Effector memory CD4-positive, alpha-beta T cell (primary cell): Measurements from ENCODE around the gene SIKE1.
A peak's percentile ranks its signal among the peaks of the same experiment; 100 is the strongest.
"Not testable (repeated sequence)": the region's sequence is repeated elsewhere in the genome, so short reads cannot be mapped to it uniquely, and the experiment has no call there.

Source experiments
- DNase-seq, 3 donors: peaks; one replicate each; pipeline ENCODE4 v3.0.0-alpha.2; 2020
- H3K27ac ChIP-seq: 2 replicates; pipeline ENCODE4 v1.7.0; 2013; ENCODE audit warnings: mild to moderate bottlenecking, low read length, moderate library complexity; ENCODE audit not compliant: insufficient read depth, poor library complexity, severe bottlenecking
- H3K27me3 ChIP-seq: replicated peaks from 2 replicates; pipeline ENCODE4 v1.7.0; 2013; ENCODE audit warnings: mild to moderate bottlenecking, low read length; ENCODE audit not compliant: insufficient read depth, control insufficient read depth, poor library complexity, severe bottlenecking
- H3K36me3 ChIP-seq: 2 replicates; pipeline ENCODE4 v1.7.0; 2013; ENCODE audit warnings: mild to moderate bottlenecking, low read length, moderate library complexity; ENCODE audit not compliant: control insufficient read depth, insufficient read depth
- H3K4me1 ChIP-seq: 2 replicates; pipeline ENCODE4 v1.7.0; 2013; ENCODE audit warnings: low read length, mild to moderate bottlenecking; ENCODE audit not compliant: control insufficient read depth, insufficient read depth, poor library complexity, severe bottlenecking
- H3K4me3 ChIP-seq: 2 replicates; pipeline ENCODE4 v1.7.0; 2013; ENCODE audit warnings: low read length, low read depth, mild to moderate bottlenecking; ENCODE audit not compliant: insufficient read depth, poor library complexity, severe bottlenecking
- H3K9me3 ChIP-seq: 2 replicates; pipeline ENCODE4 v1.7.0; 2013; ENCODE audit warnings: mild to moderate bottlenecking, low read length, moderate library complexity; ENCODE audit not compliant: control insufficient read depth
- total RNA-seq, 3 donors: gene quantifications; one replicate each; lab custom pipeline; 2026; lab: John Stamatoyannopoulos, UW

SIKE1 gene
- 54.4 to 68.8 (median 57.8) reads per million in 3 donors for total RNA-seq

- Histone ChIP-seq H3K27ac (peak within 1 kb of the TSS; percentile 72), H3K36me3 (peaks cover 12% of the 10 kb centered on the region), H3K27me3 (no peaks in the 10 kb centered on the region)
Measured at GRCh38 chr1:114780344-114781226, at the start of gene SIKE1. Gene SIKE1 (minus strand): TSS chr1:114780685. CDS start chr1:114780607, 78 bp downstream.

GRCh38 chr1:114830075-114830474 lies 49.6 kb upstream of the SIKE1 start:
- not testable (repeated sequence) for H3K4me1 ChIP-seq, H3K27me3 ChIP-seq, H3K4me3 ChIP-seq, H3K36me3 ChIP-seq, H3K27ac ChIP-seq, DNase-seq, H3K9me3 ChIP-seq

More at GRCh38 chr1:114780344-114781226, at the start of gene SIKE1:
- peak within 1 kb of the TSS; percentile 60 for H3K4me3 ChIP-seq
- H3K4me1 ChIP-seq = no peaks in the 10 kb centered on the region
- peak; percentile 92 to 94 (median 92) for DNase-seq
- H3K9me3 ChIP-seq = no peaks in the 10 kb centered on the region

- Histone ChIP-seq H3K4me1 (no peaks in the 10 kb centered on the region), H3K36me3 (no peaks in the 10 kb centered on the region), H3K4me3 (no peak overlapping the region), H3K27me3 (no peaks in the 10 kb centered on the region), H3K27ac (no peak overlapping the region), H3K9me3 (no peaks in the 10 kb centered on the region)
- no peak for DNase-seq
Measured at GRCh38 chr1:114828251-114828650, 47.8 kb upstream of the SIKE1 start.

- H3K36me3 ChIP-seq = no peaks in the 10 kb centered on the region
- H3K9me3 ChIP-seq = no peaks in the 10 kb centered on the region
- no peak for DNase-seq
- no peaks in the 10 kb centered on the region for H3K27me3 ChIP-seq
- H3K4me3 ChIP-seq = no peak overlapping the region
- H3K27ac ChIP-seq = no peak overlapping the region
- H3K4me1 ChIP-seq = no peaks in the 10 kb centered on the region
Measured at GRCh38 chr1:114821978-114822377, 41.5 kb upstream of the SIKE1 start.

DNA sequence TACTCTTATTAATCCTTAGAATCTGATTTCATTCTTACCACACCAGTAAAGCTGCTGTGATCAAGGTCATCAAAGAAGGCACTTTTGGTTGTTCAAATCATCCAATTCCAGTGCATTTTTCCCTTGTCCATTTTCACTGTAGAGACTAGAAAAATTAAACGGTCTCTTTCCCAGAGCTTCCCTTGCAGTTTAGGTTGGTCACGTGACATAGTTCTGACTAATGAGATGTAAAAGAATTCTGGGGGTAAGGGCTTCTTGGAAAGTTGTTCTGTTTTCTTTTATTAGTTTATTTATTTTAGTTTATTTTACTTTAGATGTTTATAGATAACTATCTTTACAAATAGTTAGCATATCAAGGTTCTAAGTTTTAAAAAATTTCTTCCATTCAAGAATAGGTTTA lies 39.9 kb upstream of the SIKE1 start:
- Histone ChIP-seq H3K4me3 (no peak overlapping the region), H3K4me1 (no peaks in the 10 kb centered on the region)
- DNase-seq = no peak

GRCh38 chr1:114819869-114820268 lies 39.4 kb upstream of the SIKE1 start:
- no peaks in the 10 kb centered on the region for H3K9me3 ChIP-seq
- no peaks in the 10 kb centered on the region for H3K27me3 ChIP-seq
- no peak for DNase-seq
- H3K4me3 ChIP-seq = no peak overlapping the region
- H3K27ac ChIP-seq = no peak overlapping the region
- H3K36me3 ChIP-seq = no peaks in the 10 kb centered on the region
- no peaks in the 10 kb centered on the region for H3K4me1 ChIP-seq

More for the DNA sequence above, 39.9 kb upstream of the SIKE1 start:
- Histone ChIP-seq H3K27ac (no peak overlapping the region), H3K27me3 (no peaks in the 10 kb centered on the region), H3K36me3 (no peaks in the 10 kb centered on the region), H3K9me3 (no peaks in the 10 kb centered on the region)

DNA sequence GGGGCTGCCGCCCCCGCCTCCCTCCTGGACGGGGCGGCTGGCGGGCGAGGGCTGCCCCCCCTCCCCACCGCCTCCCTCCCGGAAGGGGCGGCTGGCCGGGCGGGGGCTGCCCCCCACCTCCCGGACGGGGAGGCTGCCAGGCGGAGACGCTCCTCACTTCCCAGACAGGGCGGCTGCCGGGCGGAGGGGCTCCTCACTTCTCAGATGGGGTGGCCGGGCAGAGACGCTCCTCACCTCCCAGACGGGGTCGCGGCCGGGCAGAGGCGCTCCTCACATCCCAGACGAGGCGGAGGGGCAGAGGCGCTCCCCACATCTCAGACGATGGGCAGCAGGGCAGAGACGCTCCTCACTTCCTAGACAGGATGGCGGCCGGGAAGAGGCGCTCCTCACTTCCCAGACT lies 24.0 kb upstream of the SIKE1 start:
- H3K9me3 ChIP-seq, H3K27me3 ChIP-seq, DNase-seq, H3K27ac ChIP-seq, H3K4me1 ChIP-seq, H3K4me3 ChIP-seq, H3K36me3 ChIP-seq: not testable (repeated sequence)

DNA sequence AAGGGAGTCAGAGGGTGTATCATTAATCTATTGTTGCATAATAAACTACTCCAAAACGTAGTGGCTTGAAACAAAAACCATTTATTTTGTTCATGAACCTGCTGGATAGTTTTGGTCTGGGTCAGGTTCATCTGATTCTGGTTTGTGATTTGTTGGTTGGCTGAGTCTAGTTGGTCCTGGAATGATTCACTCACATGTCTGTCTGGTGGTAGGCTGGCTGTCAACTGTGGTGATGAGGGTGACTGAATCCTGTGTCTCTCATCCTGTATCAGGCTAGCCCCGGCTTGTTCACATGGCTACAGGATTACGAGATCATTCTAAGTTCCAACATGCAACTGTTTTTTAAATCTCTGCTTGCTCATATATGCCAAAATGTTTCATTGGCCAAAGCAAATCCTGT lies 22.5 kb upstream of the SIKE1 start:
- no peaks in the 10 kb centered on the region for H3K4me1 ChIP-seq
- no peaks in the 10 kb centered on the region for H3K27me3 ChIP-seq
- DNase-seq = no peak
- no peaks in the 10 kb centered on the region for H3K9me3 ChIP-seq
- no peak overlapping the region for H3K27ac ChIP-seq
- H3K36me3 ChIP-seq = no peaks in the 10 kb centered on the region
- H3K4me3 ChIP-seq = no peak overlapping the region

DNA sequence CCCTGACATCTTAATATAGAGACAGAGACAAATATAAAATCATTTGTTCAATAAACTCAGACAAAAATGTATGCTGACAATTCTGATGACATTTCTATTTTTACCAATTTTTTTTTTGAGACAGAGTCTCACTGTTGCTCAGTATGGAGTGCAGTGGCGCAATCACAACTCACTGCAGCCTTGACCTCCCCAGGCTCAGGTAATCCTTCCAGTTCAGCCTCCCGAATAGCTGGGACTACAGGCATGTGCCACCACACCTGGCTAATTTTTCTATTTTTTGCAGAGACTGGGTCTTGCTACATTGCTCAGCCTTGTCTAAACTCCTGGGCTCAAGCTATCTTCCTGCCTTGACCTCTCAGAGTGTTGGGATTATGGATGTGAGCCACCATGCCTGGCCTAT lies 13.6 kb upstream of the SIKE1 start:
- H3K4me1 ChIP-seq = no peaks in the 10 kb centered on the region
- no peaks in the 10 kb centered on the region for H3K36me3 ChIP-seq
- H3K4me3 ChIP-seq = no peak overlapping the region
- H3K9me3 ChIP-seq = no peaks in the 10 kb centered on the region
- H3K27ac ChIP-seq = no peak overlapping the region
- no peaks in the 10 kb centered on the region for H3K27me3 ChIP-seq
- DNase-seq = no peak

DNA sequence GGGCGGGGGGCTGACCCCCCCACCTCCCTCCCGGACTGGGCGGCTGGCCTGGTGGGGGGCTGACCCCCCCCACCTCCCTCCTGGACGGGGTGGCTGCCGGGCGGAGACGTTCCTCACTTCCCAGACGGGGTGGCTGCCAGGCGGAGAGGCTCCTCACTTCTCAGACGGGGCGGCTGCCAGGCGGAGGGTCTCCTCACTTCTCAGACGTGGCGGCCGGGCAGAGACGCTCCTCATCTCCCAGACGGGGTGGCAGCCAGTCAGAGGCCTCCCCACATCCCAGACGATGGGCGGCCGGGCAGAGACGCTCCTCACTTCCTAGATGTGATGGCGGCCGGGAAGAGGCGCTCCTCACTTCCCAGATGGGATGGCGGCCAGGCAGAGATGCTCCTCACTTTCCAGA lies 10.1 kb upstream of the SIKE1 start:
- not testable (repeated sequence) for H3K9me3 ChIP-seq, H3K4me1 ChIP-seq, H3K36me3 ChIP-seq, H3K27me3 ChIP-seq, DNase-seq, H3K27ac ChIP-seq, H3K4me3 ChIP-seq
